NCI-H1105 treated with DMSO at 0.1 percent for 48 hours (cell line): ENCODE data around the gene ZHX3.
"Not testable (repeated sequence)": the region's sequence is repeated elsewhere in the genome, so short reads cannot be mapped to it uniquely, and the experiment has no call there.

Source experiments
- DNase-seq: peaks from one replicate; lab custom pipeline; 2025; lab: John Stamatoyannopoulos, UW

ZHX3 gene

GRCh38 chr20:41256516-41256915 is 61.0 kb downstream of the ZHX3 start:
- no peak for DNase-seq

DNA sequence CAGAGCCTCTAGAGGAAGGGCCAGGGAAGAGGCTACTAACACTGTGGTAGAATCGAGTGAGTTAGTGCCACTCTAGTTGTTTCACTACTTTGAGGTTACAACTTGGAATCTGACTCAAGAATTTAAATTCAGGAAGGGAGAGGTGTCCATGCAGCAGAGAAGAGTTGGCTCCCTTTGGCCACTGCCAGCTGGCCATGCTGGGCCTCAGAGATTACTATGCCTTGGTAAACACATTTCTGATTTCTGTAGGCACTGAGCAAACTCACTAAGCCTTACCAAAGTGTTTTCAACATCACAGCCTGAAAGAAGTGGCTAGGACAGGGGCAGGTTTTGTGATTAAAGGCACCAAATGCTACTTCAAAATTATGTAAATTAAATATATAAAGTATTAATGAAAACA is 61.9 kb downstream of the ZHX3 start:
- DNase-seq = no peak

DNA sequence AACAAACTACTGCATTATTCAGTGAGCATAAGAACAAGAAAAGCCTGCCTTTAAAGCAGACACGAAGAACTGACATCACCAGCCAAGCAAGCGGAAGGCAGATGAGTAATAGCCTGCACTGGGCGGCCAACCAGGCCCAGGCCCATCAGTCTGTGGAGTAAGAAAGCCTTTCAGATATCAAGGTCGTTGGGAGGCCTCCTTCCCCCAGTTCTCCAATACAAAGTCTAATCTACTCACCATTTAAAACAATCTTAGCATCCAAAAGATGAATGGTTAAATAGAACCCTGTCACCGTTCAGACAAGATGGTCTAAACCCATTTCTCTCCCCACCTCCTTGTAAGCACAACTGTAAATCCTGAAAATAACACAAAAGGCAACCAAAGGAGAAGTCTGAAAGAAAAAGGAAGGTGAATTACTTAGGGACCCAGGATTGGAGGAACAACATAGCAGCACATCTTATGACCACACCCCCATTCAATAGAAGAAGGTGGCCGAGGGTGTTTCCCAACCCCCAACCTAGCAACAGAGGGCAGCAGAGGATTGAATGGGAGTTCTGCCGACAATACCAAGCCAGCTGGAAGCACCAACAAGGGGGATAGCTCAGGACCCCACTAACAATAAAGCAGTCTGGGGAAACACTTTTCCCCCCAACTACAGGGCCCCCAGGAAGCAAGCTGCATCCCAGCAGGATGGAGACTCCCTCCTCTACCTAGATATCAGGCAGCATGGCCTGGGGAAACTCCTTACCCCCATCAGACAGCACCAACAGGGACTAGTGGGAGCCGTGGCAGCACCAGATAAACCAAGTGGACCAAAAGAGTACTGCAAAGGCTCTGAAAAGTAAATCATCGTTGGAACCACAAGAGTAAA is 67.9 kb downstream of the ZHX3 start:
- no peak for DNase-seq

DNA sequence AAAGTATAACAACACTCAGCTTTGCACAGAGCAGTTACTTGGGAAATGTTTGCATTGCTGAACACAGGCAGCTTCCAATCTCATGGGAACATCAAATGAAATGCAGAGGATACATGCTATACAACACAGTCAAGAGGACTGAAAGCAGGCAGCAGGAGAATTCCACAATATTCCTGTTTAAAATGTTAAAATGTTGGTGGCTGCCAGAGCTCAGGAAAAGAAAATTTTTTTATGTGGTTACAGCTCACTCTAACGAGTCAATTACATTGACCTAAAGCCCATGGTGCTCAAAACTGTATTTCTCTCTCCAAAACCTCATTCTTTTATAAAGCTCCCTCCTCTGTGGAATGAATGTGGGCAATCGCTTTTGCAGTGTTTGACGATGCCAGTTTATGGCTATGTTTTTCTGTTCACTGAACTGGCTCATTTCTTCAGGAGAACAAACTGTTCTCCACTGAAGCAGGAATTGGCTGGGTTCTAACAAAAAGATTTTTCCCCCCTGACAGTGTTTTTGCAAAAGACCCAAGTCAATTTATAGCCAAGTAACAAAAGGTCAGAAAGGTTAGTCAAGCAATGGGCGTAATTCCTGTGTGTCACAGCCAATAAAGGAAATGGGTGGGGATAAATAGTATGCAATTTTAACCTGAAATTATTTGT is 69.0 kb downstream of the ZHX3 start:
- DNase-seq = no peak

DNA sequence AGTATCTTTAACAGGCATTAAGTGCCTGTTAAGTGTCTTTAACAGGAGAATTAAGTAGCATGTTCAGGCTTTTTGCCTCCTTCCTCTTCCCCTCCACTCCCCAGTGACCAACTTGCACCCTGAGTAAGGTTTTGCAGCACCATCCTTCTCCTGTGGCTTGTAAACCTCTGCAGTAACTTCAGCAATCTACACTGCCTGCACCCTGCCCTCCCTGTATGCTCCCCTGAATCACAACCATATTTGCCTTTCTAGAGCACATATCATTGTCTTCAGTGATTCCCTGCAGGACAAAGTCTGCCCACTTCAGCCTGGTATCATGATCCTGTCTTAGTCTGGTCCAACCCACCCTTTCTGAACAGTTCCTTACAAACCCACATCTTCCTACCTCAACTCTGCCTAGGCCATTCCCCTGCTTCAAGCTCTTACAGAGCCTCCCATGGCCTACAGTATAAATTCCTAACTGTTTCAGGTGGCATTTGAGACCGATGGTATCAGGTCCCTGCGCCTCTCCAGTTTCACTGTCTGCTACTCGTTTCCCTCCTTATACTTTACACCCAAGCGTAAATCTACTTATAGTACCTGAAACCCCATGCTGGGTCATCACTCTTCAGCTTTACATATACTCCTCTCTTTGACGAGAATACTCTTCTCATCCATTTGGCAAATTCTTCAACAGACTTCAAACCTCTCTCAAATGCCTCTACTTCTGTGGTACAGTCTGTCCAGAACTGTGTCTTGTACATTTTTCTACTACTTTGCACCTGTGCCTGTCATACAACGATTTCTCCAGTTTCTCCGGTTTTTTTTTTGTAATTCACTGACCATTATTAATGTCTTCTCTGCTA is 69.8 kb downstream of the ZHX3 start:
- DNase-seq = no peak

GRCh38 chr20:41245086-41245707 is 72.3 kb downstream of the ZHX3 start:
- no peak for DNase-seq

- DNase-seq = no peak
These were observed 74.7 kb downstream of the ZHX3 start for GRCh38 chr20:41242807-41243206.

DNA sequence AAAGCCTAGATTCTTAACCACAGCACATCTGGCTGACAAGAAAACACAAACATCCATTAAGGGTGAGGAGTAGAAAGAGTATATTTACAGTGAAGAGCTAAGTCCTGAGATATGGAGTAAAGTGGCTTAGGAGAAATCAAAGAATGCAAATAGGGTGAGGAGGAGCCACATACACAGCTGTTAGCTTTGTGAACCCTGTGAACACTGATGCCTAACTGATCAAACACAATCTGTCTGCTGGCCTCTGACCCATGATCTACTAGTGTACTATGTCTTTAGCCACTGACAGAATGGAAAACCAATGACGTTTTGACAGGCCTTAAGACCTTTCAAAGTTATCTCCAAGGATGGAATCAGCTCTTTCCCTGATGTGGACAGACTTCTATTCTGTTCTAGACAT is 75.2 kb downstream of the ZHX3 start:
- no peak for DNase-seq

- DNase-seq = not testable (repeated sequence)
These were observed 80.3 kb downstream of the ZHX3 start for GRCh38 chr20:41237233-41237632.

DNA sequence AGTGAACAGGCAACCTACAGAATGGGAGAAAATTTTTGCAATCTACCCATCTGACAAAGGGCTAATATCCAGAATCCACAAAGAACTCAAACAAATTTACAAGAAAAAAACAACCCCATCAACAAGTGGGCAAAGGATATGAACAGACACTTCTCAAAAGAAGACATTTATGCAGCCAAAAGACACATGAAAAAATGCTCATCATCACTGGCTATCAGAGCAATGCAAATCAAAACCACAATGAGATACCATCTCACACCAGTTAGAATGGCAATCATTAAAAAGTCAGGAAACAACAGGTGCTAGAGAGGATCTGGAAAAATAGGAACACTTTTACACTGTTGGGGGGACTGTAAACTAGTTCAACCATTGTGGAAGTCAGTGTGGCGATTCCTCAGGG is 80.7 kb downstream of the ZHX3 start:
- DNase-seq = not testable (repeated sequence)

DNA sequence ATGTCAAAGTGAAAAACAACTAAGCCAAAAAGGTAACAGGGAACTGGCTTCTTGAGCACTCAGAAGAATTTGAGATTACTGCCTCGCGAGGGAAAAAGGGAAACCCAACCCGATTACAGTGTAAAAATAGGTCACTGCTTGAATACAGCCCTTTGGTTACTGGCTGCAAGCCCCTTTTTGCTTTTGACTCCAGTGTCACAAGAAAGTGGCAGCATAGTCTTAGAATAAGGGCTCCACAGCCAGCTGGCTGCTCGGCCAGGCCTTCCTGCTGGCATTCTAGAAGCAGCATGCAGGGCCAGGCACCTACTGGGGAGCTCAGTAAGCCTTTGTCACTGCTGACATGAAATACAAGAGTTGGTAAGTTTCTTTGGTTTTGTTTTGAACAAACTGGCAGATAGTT is 83.0 kb downstream of the ZHX3 start:
- no peak for DNase-seq

GRCh38 chr20:41234041-41234440 is 83.5 kb downstream of the ZHX3 start:
- no peak for DNase-seq

- DNase-seq = no peak
These were observed 84.3 kb downstream of the ZHX3 start for GRCh38 chr20:41232973-41233926.

DNA sequence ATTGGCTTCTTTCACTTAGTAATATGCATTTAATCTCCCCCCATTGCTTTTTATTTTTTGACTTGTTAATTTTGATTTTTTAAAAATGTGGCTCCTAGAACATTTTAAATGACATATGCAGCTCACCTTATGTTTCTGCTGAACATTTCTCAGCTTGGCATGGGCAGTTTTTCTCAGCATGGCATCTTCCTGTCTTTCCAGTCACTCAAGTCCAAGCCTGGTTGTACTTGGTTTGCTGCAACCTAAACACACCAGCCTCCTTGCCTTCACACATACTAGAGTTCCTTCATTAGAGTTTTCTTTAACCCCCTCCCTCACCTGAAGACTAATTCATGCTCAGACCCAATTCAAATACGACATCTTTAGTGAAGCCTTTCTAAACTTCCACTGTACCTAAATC is 86.4 kb downstream of the ZHX3 start:
- no peak for DNase-seq

GRCh38 chr20:41230136-41230535 is 87.4 kb downstream of the ZHX3 start:
- no peak for DNase-seq

- DNase-seq = no peak
These were observed 88.3 kb downstream of the ZHX3 start for GRCh38 chr20:41229259-41229658.

- no peak for DNase-seq
These were observed 88.7 kb downstream of the ZHX3 start for GRCh38 chr20:41228858-41229257.

GRCh38 chr20:41226426-41226825 is 91.1 kb downstream of the ZHX3 start:
- no peak for DNase-seq

DNA sequence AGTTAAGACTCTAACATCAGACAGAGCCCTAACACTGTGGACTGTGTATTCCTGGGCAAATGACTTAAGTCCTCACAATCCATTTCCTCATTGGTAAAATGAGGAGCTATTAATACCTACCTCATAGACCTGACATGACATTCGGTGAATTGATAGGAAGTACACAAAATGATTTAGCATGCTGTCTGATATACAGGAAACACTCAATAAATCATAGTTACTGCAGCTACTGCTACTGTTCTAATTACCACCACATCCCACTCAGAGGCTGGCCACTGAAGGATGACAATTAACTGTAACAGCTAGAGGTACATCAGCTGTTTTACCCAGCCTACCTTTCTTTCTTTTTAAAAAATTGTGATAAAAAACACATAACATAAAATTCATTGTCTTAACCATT is 92.4 kb downstream of the ZHX3 start:
- no peak for DNase-seq

- DNase-seq = no peak
These were observed 93.2 kb downstream of the ZHX3 start for GRCh38 chr20:41224281-41224680.

DNA sequence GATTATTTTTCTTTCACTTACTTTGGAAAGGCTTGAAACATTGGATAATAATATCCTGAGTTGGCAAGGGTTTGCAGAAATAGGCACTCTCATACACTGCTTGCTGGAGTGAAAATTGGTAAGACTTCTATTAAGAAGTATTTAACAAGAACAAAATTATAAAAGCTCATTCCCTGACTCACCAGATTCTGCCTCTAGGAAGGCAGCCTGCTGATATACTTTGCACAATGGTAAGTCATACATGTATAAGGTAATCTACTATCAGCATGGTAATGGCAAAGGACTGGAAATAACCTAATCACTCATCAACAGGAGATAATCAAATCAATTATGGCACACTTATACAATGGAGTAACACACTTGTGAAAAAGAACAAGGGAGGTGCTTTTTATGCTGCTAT is 94.4 kb downstream of the ZHX3 start:
- DNase-seq = no peak
